Neural cell (in vitro differentiated cells): ENCODE data around the gene C12orf75.

Source experiments
- CTCF ChIP-seq: fragments of 450-650 bp; IDR thresholded peaks from 2 replicates; pipeline ENCODE4 v1.5.1; 2014; ENCODE audit warnings: antibody characterized with exemption, mild to moderate bottlenecking, moderate library complexity; ENCODE audit not compliant: poor library complexity, severe bottlenecking
- EP300 ChIP-seq: fragments of 450-650 bp; conservative IDR thresholded peaks from 2 replicates; pipeline ENCODE4 v1.6.1; 2014; ENCODE audit warnings: antibody characterized with exemption, mild to moderate bottlenecking, moderate library complexity; ENCODE audit not compliant: poor library complexity, severe bottlenecking
- EZH2 ChIP-seq: fragments of 200-600, 300-800 bp; shearing (Covaris generic), sonication (generic); IDR thresholded peaks from 2 replicates; pipeline ENCODE4 v1.6.1; 2014; ENCODE audit warnings: antibody characterized with exemption, low read length, borderline replicate concordance, mild to moderate bottlenecking; ENCODE audit not compliant: insufficient read depth, poor library complexity, severe bottlenecking

- TF ChIP-seq CTCF (no peak), EZH2 (no peak), EP300 (no peak)
Observed at GRCh38 chr12:105289114-105289904, 41.2 kb upstream of the C12orf75 start.
